GM21367 (cell line): ENCODE measurements around the gene CTSE.
"Not testable (repeated sequence)": the region's sequence is repeated elsewhere in the genome, so short reads cannot be mapped to it uniquely, and the experiment has no call there.

Experiments used
- ATAC-seq: cut with Tn5 transposase; IDR thresholded peaks from one replicate; pipeline ENCODE4 v1.9.1; 2021; ENCODE audit not compliant: unreplicated experiment

CTSE gene

DNA sequence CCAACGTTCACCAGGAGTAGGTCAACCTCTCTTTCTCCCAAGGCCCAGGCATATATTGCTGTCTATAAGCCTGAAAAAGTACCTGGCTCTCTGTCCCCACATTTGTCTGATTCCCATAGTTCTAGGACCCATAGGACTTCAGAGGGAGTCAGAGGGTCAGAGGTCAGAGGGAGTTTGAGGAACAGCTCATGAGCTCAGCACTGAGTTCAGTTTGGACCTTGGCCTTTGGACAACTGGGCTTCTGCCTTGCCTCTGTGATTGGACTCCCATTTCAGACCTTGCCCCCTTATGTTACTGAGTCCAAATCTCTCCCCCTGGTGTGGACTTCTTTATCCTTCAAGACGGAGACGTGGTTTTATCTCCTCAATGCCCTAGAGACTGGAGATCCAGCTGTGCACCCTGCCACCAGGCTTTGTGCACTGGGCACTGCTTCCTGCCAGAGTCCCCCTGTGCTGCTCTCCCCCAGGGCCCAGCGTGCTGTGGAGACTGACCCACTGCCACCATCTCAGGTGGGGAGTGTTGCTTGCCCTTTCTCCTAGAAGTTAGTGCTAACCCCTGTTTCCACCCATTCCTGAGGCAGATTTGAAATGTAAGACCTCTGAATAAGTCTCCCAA, 3.2 kb downstream of the CTSE start:
- no peak for ATAC-seq

DNA sequence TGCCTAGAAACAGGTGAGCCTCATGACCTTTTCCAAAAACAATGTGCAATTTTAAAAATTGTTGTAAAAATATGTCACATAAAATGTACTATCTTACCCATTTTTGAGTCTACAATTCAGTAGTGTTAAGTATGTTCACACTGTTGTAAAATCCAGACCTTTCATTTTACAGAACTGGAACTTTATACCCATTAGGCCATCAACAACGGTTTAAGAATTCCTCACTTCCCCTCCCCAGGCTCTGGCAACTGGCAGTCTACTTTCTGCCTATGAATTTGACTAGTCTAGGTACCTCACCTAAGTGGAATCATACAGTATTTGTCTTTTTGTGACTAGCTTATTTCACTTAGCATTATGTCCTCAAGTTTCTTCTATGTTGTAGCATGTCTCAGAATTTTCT, 8.6 kb downstream of the CTSE start:
- ATAC-seq = no peak

DNA sequence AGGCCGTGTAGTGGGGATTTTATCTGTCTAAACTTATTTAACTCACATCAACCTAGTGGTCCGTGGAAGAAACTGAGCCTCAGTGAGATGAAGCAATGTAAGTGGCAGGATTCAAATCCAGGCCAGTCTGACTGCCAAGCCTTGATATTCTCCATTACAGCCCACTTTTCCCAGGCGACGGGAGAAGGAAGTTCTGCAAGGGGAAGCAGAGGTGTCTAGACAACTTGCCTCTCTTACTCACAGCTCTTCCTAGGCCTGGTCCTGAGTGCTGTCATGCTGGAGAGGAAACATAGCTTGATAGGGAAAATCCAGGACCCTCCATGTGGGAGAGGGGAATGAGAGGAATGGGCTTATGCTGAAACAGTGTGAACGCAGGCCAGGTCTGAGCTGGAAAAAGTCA, 9.1 kb downstream of the CTSE start:
- no peak for ATAC-seq

DNA sequence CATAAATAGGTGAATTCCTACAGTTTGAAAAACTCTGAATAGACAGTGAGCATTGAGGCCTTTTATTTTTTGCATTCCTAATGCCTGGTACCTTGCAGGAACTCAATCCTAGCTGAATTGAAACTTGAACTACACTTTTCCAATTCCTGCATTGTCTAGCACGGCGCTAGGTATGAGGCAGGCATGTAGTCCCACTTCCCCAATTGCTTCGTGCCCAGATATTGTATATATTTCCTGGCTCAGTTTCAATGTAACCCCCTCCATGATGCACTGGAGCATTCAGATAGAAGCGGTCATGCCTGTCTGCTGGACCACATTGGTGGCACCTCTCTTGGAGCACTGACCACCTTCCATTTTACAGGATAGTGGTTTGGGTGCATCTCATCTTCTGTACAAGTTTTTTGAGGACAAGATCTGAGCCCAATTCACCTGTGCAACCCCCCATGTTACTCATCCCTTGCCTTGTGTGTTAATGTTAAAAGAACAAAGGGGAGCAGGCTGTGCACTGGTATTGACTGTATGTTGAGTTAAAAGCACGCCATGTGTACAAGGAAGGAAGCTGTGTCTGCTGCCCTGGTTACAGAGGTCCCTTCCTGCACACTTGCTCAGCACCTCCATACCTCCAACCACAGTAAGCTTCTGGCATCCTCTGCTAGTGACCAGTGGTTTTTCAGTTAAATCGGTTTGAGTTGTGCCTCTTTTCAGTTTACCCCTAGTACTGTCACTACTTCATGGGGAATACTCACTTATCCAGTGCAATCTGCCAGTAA, 10.5 kb downstream of the CTSE start:
- no peak for ATAC-seq

DNA sequence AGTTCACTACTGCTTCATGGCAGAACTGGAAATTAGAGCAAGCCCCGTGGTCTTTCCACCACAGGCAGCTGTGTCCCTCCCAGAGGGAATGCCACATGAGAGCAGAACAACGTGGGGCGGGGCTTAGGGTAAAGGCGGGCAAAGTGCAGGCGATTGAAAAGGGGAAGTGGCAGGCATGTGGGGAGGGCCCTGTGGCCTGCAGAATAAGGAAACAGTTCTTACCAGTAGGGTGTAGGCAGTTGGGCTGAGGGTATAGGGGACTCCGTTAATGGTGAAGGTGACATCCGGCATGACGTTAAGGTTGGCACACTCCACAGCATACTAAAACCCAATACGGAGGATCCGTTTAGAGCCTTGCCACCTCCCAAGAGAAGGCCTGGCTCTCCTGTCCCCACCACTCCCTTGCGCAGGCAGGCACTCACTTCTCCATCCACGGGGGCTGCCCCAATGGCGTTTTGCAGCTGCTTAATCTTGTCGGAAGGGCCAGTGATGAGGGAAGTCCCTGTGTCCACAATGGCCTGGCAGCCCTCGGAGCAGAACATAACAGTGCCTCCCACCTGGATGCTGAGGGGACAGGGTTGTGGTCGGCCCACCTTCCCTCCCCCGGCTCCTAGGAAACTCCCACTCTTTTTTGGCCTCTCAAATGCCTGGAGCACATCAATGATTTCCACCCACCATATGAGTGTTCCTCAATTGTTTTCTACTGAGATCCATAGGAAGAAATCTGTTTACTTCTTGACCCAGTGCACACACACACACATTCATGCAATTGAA, 11.4 kb downstream of the CTSE start:
- peak; percentile 88 for ATAC-seq

DNA sequence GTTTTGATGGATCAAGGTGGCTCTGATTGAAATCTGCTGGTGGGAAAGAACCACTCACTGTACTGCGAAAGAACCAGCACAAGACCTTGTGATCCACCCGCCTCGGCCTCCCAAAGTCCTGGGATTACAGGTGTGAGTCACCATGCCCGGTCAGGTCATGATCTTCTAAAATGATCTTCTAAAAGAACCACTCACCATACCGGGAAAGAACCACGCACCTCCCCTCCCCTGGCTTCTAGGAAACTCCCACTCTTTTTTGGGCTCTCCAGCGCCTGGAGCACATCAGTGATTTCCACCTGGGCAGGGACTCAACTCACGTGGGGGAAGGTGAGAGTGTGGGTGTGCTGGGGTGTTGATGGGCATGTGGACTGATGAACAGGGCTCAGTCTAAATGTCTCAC, 12.6 kb downstream of the CTSE start:
- no peak for ATAC-seq

DNA sequence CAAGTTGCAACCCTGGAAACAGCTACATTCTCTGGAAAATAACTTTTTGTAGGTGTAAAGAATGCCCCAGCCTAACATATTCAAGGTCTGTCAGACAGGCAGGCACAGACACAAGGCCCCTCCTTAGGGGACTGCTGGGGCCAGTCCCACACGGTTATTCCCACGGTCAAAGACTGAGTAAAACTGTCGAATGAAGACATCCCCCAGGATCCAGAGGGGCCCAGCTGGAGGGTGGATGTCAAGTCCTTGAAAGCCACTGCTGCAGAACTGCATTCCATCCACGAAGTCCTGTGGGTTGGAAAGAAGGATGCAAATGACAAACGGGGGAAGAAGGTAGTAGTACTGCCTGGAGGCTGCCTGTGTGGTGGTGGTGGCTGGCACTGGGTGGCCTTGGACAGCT, 13.6 kb downstream of the CTSE start:
- no peak for ATAC-seq

DNA sequence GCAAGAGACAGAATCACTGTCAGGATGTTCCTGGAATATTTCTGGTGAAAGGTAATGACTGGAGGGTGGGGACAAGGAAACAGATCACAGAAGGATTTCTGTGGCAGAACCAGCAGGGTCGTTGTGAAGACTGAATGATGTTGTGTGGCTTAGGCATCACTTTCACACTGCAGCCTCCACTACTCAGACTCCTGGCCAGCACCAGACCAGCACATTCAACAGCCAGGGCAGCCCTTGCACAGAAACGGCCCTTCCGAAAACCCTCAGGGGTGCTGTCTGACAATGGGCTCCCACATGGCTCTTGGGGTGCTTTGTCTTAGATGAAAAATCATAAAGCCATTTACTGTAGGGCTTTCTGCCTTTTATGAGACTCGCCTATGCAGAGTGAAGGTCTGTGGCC, 16.7 kb downstream of the CTSE start:
- ATAC-seq = no peak

DNA sequence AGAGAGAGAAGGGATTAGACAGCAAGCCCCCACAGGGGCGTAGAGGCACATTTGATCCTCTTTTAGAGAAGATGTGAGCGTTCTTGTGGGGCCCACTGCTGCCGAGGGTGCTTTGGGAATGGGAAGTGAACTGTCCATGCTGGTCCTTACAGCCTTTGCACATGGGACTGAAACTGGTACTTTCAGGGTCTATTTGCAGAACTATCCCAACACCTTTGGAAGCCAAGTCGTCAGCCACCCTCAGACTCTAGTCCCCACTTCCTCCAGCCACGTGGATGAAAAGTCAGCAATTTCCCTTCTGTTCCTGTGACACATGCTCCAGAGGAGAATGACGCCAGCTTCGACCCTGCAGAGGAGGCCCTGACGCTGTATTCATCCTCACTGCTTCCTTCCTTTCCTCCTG, 17.9 kb downstream of the CTSE start:
- ATAC-seq = no peak

DNA sequence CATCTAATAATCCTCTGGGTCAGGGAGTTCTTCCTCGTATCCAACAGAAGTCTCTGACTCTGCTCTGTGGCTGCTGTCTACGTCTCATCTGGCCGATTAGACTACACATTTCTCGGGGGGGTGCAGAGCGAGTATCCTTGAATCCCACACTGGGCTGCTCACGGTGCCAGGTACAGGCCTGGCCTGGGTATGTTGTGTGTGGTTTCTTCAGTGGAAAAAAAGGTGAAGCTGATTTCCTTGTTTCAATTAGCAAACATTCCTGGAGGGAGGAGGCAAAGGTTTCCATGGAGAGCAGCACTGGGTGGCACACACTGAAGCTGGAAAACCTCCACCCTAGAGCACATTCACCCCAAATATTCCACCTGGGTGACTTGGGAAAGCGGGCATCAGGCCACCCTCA, 18.5 kb downstream of the CTSE start:
- ATAC-seq = no peak

DNA sequence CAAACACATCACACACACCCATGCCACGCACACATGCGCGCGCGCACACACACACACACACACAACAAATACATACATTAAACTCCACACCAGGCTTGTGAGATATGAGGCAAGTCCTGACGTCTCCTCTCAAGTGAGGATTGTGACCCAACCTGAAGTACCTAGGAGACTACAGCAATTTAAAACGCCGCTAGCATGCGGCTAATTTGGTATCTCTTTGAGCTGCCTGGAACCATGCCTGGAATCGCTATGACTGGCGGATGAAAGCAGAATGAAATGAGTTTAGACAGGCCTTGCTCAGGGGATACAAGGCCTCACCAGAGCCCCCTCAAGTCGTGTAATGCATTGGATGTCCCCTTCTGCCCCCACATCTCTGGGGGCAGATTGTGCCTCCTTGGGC, 18.9 kb downstream of the CTSE start:
- no peak for ATAC-seq

DNA sequence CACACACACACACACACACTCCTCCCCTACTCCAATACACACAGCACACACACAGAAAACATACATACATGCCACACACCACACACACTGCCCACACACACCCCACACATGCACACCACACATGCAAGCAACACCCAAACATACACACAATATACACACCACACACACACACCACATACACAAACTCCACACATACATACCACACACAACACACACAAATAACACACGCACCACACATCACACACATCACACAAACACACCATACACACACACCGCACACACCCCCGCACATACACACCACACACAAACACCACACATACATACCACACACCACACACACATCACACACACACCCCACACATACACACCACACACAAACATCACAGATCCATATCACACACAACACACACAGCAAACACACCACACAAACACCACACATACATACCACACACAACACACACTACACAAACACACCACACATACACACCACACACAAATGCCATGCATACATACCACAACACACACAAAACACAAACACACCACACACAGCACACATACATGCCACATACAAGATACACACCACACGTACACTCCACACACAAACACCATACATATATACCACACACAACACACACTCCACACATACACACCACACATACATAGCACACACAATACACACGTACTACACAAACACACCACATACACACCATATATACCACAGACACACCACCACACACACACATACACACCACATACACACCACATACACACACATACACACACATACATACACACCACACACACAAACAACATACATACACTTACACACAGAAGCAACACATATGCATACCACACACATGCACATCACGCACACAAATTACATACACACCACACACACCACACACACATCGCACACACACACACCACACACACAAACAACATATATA, 19.6 kb downstream of the CTSE start:
- ATAC-seq = no peak

DNA sequence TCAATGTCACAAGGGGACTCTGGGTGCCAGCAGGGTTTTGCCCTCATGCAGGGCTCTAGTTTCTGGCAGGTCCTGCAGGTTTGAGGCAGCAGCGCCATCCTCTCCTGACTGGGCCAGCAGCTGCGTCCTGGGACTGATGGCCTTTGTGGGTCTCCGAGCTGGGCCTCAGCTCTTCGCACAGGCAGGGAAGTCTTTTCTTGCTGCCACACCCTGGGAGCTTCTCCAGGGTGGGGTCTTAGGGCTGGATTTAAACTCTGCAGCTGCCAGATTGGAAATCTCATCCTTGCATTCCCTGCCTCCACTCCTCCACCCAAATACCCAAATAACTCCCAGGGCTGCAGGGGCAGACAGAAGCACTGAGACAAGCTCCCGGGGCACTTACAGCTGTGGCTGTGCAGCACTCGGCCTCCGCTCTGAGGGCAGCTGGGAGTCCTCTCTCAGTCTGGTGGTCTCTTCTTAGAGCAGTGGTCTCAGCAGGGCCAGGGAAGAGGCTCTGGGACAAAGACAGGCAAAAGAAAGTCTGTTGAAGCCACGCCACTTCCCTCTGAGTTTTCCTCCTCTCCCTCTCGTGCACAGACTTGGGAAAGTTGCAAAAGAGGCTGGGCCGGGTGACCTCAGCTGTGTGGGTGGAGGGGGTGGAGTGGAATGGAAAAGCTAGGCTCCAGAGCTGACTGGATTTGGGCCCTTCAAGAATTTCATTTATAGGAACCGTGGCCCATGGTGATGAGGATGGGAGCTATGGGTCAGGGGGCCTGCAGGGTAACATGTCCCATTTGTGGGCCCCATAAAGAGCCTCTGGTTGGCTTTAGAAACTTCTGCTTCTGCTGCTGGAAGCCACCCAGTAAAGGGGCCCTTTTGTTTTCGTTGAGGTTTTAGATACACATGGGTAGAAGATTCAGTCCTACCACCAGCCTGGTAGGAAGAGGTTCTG, 20.6 kb downstream of the CTSE start, which contains the start of gene RAB7B:
Gene RAB7B, minus strand, starts transcription at position 525 of the 931 bp plus-strand sequence. CDS start 9,260 bp downstream, outside the sequence.
- ATAC-seq = no peak

DNA sequence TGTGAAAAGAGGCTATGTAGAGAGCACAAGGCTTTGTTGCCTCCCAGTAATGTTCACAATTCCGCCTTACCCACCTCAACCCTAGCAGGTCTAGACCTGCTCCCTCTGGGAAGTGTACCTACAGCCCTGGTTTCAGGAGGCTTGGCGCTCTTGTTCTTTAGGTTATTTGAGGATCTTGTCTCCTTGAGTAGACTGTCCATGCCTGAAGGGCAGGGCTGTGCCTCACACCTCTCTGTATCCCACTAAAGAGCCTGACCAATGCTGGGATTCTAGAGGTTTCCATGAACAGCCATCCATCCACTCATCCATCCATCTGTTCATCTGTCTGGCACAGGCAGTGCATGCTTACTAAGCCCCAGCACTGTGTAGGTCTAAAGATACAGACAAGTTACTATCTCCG, 21.5 kb downstream of the CTSE start:
- no peak for ATAC-seq

DNA sequence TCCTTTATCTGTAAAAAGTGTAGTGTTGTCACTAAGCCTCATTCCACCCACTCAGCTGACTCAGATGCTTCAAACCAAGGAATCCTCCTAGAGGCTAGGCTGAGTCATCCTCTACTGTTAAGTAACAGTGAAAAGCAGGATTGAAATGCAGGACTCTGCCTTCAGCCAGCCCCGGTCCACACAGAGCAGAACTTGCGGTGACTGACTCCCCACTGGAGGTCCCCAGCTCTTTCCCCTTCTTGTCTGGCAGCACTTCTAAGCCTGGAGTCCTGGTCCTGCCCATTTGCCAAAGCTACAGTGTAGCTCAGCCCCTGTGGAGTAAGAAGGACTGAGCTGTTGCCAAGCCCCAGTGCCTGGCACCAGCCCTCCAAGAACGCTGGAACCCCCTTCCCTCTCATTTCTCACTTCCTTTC, 22.2 kb downstream of the CTSE start:
- ATAC-seq = no peak

DNA sequence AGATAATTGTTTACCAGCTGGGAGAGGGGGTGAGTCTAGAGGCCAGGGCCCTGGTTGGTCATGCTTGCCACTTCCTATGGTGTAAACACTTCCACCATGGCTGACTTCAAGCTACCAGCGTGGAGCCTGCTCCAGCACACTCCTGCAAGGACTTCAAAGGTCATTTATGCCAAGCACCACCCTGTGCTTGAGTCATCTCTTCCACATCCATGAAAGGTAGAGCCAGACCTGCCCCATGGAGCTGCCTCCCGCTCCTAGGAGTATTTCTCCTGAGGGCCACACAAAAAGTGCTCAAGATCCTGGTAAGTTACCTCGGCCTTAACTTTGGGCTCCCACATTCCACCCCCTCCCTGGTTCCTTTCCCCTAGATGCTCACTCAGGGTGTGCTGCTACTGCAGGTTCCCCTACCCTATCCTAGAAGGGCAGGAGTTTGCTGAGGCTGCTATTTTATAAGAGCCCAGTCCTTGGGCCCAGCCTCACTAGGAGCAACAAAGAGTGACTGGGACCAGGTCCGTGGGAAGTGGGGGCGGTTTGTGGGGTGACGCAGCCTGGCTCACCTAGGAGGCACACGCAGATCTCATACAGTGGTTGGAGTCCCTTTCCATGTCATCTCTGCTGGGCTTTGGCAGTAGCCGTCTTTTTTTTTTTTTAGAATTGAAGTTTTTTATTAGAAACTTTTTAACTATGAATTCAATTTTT, 22.9 kb downstream of the CTSE start:
- no peak for ATAC-seq

DNA sequence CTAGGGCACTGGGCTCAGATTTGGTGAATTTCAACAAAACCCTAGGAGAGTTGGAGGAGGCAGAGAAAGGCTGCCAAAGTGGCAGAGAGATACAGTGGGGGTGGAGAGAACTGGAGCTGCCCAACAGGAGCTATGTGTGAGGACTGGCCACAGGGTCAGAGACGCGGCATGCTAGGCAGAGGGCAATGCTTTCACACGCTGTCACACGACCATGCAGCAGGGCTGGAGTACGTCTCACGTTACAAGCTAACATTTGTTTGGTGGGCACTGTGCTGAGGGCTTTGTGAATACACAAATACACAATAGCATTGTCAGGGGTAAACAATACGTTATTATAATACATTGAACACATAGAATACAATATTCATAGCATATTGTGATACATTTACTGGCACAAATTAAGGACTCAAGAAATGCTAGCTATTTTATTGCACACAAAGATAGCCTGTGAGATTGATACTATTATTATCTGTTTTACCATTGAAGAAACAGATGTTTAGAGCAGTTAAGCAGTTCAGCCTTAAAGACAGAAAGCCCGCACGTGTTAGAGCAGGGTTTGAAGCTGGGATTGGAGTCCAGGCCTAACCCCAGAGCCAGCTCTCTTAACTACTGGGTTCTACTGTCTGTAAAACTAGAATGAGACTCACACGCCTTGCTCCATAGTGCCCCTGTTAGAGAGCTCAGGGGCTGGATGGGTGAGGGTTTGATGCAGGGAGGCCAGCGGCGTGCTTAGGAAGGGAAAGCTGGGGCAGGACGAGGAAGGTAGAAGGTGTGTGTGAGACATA, 25.0 kb downstream of the CTSE start:
- ATAC-seq = no peak

DNA sequence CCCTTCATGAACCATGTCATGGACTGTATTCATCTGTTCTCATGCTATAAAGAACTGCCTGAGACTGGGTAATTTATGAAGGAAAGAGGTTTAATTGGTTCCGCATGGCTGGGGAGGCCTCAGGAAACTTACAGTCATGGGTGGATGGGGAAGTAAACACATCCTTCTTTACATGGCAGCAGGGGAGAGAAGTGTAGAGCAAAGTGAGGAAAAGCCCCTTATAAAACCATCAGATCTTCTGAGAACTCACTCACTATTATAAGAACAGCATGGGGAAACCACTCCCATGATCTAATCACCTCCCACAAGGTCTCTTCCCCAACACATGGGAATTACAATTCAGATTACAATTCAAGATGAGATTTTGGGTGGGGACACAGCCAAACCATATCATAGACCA, 27.1 kb downstream of the CTSE start:
- ATAC-seq = not testable (repeated sequence)
